SK-N-SH (cell line): ENCODE measurements around the gene DMGDH. TPM values are rescaled to one million over a fixed set of nuclear protein-coding genes. Genes with fewer than 3 reads are reported as not detected.

Experiments
- CTCF ChIA-PET: fragments of 300-600, 350-600 bp; formaldehyde crosslinking; extraction: SDS; loops from one replicate; lab custom pipeline; 2021; lab: Yijun Ruan, JAX
- POLR2A ChIA-PET: fragments of 350-600 bp; sonication (Branson Sonifier 250); formaldehyde crosslinking; extraction: SDS; loops from one replicate; lab custom pipeline; 2020; ENCODE audit warnings: antibody characterized with exemption, inconsistent platforms; lab: Yijun Ruan, JAX
- DNase-seq: peaks from one replicate; pipeline ENCODE4 v3.0.0; 2012
- H2AFZ ChIP-seq: fragments of 200-600 bp; sonication (generic); 2 replicates; pipeline ENCODE4 v1.8.1; 2016; ENCODE audit warnings: antibody characterized with exemption, mild to moderate bottlenecking, low read depth
- H3F3A ChIP-seq: fragments of 200-600 bp; sonication (generic); replicated peaks from 2 replicates; pipeline ENCODE3; 2016; ENCODE audit warnings: antibody characterized with exemption, mild to moderate bottlenecking; ENCODE audit not compliant: insufficient read depth
- H3K27ac ChIP-seq, 2 experiments: fragments of 200-500 bp in 1 of 2; fragments of 200-600 bp in 1 of 2; sonication (Bioruptor generic) in 1 of 2; sonication (generic), shearing (Covaris generic) in 1 of 2; 2 replicates each; pipeline versions ENCODE4 v1.5.1 to v1.6.1; 2014 to 2016; ENCODE audit warnings: low read depth in 2 of 2, inconsistent platforms in 1 of 2, low read length in 1 of 2, mild to moderate bottlenecking in 1 of 2, mixed read lengths in 1 of 2
- H3K27me3 ChIP-seq: fragments of 200-600 bp; sonication (generic), shearing (Covaris generic); 2 replicates; pipeline ENCODE4 v1.6.1; 2016; ENCODE audit warnings: mixed run types; ENCODE audit not compliant: insufficient read depth
- H3K36me3 ChIP-seq, 2 experiments: fragments of 200-500 bp in 1 of 2; fragments of 200-600 bp in 1 of 2; sonication (Bioruptor generic) in 1 of 2; sonication (generic) in 1 of 2; replicated peaks in 1 of 2; 2 replicates each; pipeline versions ENCODE3 to v1.5.1; 2014 to 2016; ENCODE audit warnings: low read length in 1 of 2, mild to moderate bottlenecking in 1 of 2; ENCODE audit not compliant: insufficient read depth in 2 of 2, control insufficient read depth in 1 of 2
- H3K4me1 ChIP-seq, 2 experiments: fragments of 200-500 bp in 1 of 2; fragments of 200-600 bp in 1 of 2; sonication (Bioruptor generic) in 1 of 2; sonication (generic), shearing (Covaris generic) in 1 of 2; 2 replicates each; pipeline versions ENCODE4 v1.5.1 to v1.6.1; 2014 to 2016; ENCODE audit warnings: low read depth in 1 of 2, low read length in 1 of 2, mixed run types in 1 of 2; ENCODE audit not compliant: insufficient read depth in 2 of 2, control insufficient read depth in 1 of 2
- H3K4me2 ChIP-seq: fragments of 200-600 bp; sonication (generic), shearing (Covaris generic); 2 replicates; pipeline ENCODE4 v1.6.1; 2017; ENCODE audit warnings: mixed run types
- H3K4me3 ChIP-seq, 2 experiments: fragments of 200-500 bp in 1 of 2; fragments of 200-600 bp in 1 of 2; sonication (Bioruptor generic) in 1 of 2; sonication (generic), shearing (Covaris generic) in 1 of 2; 2 replicates each; pipeline versions ENCODE4 v1.5.1 to v1.8.1; 2014 to 2016; ENCODE audit warnings: low read depth in 2 of 2, inconsistent platforms in 1 of 2, low read length in 1 of 2, mild to moderate bottlenecking in 1 of 2, mixed read lengths in 1 of 2, moderate library complexity in 1 of 2
- H3K79me2 ChIP-seq: fragments of 200-600 bp; sonication (generic); 2 replicates; pipeline ENCODE4 v1.8.1; 2017; ENCODE audit warnings: mild to moderate bottlenecking; ENCODE audit not compliant: insufficient read depth
- H3K9ac ChIP-seq: fragments of 200-600 bp; sonication (generic); 2 replicates; pipeline ENCODE4 v1.6.1; 2017; ENCODE audit warnings: mixed run types
- H3K9me2 ChIP-seq: fragments of 200-600 bp; sonication (generic); 2 replicates; pipeline ENCODE4 v1.6.1; 2017; ENCODE audit warnings: mixed run types
- H3K9me3 ChIP-seq: fragments of 200-600 bp; sonication (generic); 2 replicates; pipeline ENCODE4 v1.6.1; 2017; ENCODE audit warnings: mixed run types, mild to moderate bottlenecking, moderate library complexity
- H4K20me1 ChIP-seq: fragments of 200-600 bp; sonication (generic); 2 replicates; pipeline ENCODE4 v1.6.1; 2017; ENCODE audit warnings: mild to moderate bottlenecking, mixed run types; ENCODE audit not compliant: insufficient read depth
- CHD2 ChIP-seq: fragments of 150-350 bp; IDR thresholded peaks from 2 replicates; pipeline ENCODE4 v1.6.1; 2018; ENCODE audit warnings: low read length; ENCODE audit not compliant: partially characterized antibody
- EP300 ChIP-seq, 2 experiments: IDR thresholded peaks; 2 replicates each; pipeline versions ENCODE4 v1.4.0 to v1.6.1; 2012; ENCODE audit warnings: borderline replicate concordance in 1 of 2, low read depth in 1 of 2, low read length in 1 of 2
- FOXM1 ChIP-seq: IDR thresholded peaks from 2 replicates; pipeline ENCODE4 v1.4.0; 2012; ENCODE audit warnings: low read depth, mild to moderate bottlenecking
- MEF2A ChIP-seq: IDR thresholded peaks from 2 replicates; pipeline ENCODE4 v1.4.0; 2012; ENCODE audit warnings: low read depth, borderline replicate concordance
- MXI1 ChIP-seq: IDR thresholded peaks from 2 replicates; pipeline ENCODE4 v1.6.1; 2012; ENCODE audit warnings: mild to moderate bottlenecking, low read depth, low read length, improper control_type of control experiment
- PBX3 ChIP-seq: IDR thresholded peaks from 2 replicates; pipeline ENCODE4; 2012
- POLR2AphosphoS5 ChIP-seq: IDR thresholded peaks from 2 replicates; pipeline ENCODE4 v1.6.1; 2012; ENCODE audit warnings: low read depth, low read length
- RCOR1 ChIP-seq: fragments of 150-350 bp; IDR thresholded peaks from 2 replicates; pipeline ENCODE4 v1.6.1; 2017; ENCODE audit warnings: antibody characterized with exemption, low read length
- REST ChIP-seq: IDR thresholded peaks from 2 replicates; pipeline ENCODE4 v1.6.1; 2012; ENCODE audit warnings: mild to moderate bottlenecking, low read depth, low read length, moderate library complexity
- RFX5 ChIP-seq: IDR thresholded peaks from 2 replicates; pipeline ENCODE4 v1.6.1; 2012; ENCODE audit warnings: mild to moderate bottlenecking, improper control_type of control experiment, low read length
- SIN3A ChIP-seq: IDR thresholded peaks from 2 replicates; pipeline ENCODE4 v1.6.1; 2012; ENCODE audit warnings: low read depth, mild to moderate bottlenecking, low read length, moderate library complexity, borderline replicate concordance
- SMC3 ChIP-seq: IDR thresholded peaks from 2 replicates; pipeline ENCODE4 v1.6.1; 2012; ENCODE audit warnings: low read depth, low read length, improper control_type of control experiment
- TEAD4 ChIP-seq: IDR thresholded peaks from 2 replicates; pipeline ENCODE4 v1.4.0; 2012; ENCODE audit warnings: mild to moderate bottlenecking, borderline replicate concordance; ENCODE audit not compliant: insufficient read depth
- USF1 ChIP-seq: IDR thresholded peaks from 2 replicates; pipeline ENCODE4 v1.4.0; 2012; ENCODE audit warnings: low read depth, borderline replicate concordance
- ZBTB33 ChIP-seq: IDR thresholded peaks from 2 replicates; pipeline ENCODE4 v1.4.0; 2012; ENCODE audit warnings: low read depth, borderline replicate concordance
- WGBS: methylation state at CpG from one replicate; pipeline ENCODE4 v1.1.6; 2017; ENCODE audit warnings: low lambda C conversion rate; 5-methylcytosine and 5-hydroxymethylcytosine counted together
- polyA plus RNA-seq, 3 experiments: library from polyadenylated mRNA; depleted of rRNA; stranded (reverse); fragments of >200 nt; gene quantifications; 2 replicates each; pipeline ENCODE4 v1.2.3, GENCODE V29; 2012

The DMGDH gene
- polyA plus RNA-seq, 1 of the 3 experiments (the other 2 are of a cell fraction) = 0.56 TPM

- TF ChIP-seq TEAD4 = no peak
- TF ChIP-seq MEF2A = no peak
- no peak for TF ChIP-seq RFX5
- TF ChIP-seq SMC3 = no peak
These were observed 109.7 kb downstream of the DMGDH start (continued) for GRCh38 chr5:78959767-78960166.

- CTCF ChIA-PET = interaction anchor here (0.6 to 1.3 kb wide), 4 partner anchors 35 to 662 kb away, joined by 3 to 4 read pairs (median 3); no protein-coding TSS in a partner anchor
These were observed 110.6 kb downstream of the DMGDH start for GRCh38 chr5:78958672-78959445.

More at GRCh38 chr5:78958672-78959445, 110.6 kb downstream of the DMGDH start:
- H4K20me1 ChIP-seq = no peaks in the 10 kb centered on the region
- POLR2A ChIA-PET = no interaction called here
- no peak overlapping the region for H2AFZ ChIP-seq
- H3K4me2 ChIP-seq = no peak overlapping the region
- no peak for DNase-seq
- peaks cover 0 to 4% of the 10 kb centered on the region in 2 experiments; a peak in 1 of 4 replicates for H3K4me1 ChIP-seq
- TF ChIP-seq RCOR1 (no peak), POLR2AphosphoS5 (no peak), MXI1 (no peak), USF1 (no peak), PBX3 (no peak), TEAD4 (no peak), REST (no peak), EP300 (IDR thresholded peaks at IDR 0.05; ENCODE audit: borderline replicate concordance in 1 of 2, low read depth in 1 of 2, low read length in 1 of 2) (no peak), FOXM1 (no peak), SIN3A (no peak), ZBTB33 (no peak), CHD2 (no peak)
- no peaks in the 10 kb centered on the region for H3K79me2 ChIP-seq
- H3K4me3 ChIP-seq = no peak overlapping the region
- no peak overlapping the region for H3K27ac ChIP-seq
- 93% methylated on average over 3 of the region's 3 CpGs for WGBS
- no peaks in the 10 kb centered on the region for H3K27me3 ChIP-seq
- H3K9ac ChIP-seq = no peak overlapping the region
- H3K9me2 ChIP-seq = no peaks in the 10 kb centered on the region
- peaks cover under 1 to 3% of the 10 kb centered on the region in 2 experiments for H3K36me3 ChIP-seq
- no peaks in the 10 kb centered on the region for H3F3A ChIP-seq
- no peaks in the 10 kb centered on the region for H3K9me3 ChIP-seq
